ENCODE data around the gene EIF3I.

The EIF3I gene

GRCh38 chr1:32216566-32216965 lies 5.6 kb upstream of the EIF3I start:
- FAIRE-seq (no peak), DNase-seq (ENCODE audit: insufficient read length) (no peak)
- TF ChIP-seq POLR2AphosphoS5 (IDR thresholded peaks at IDR 0.05; ENCODE audit: low read depth, low read length) (no peak), TAF1 (IDR thresholded peaks at IDR 0.05; ENCODE audit: borderline replicate concordance, low read depth, low read length) (no peak), POLR2A (IDR thresholded peaks at IDR 0.05; ENCODE audit: low read depth, low read length) (no peak)

GRCh38 chr1:32219022-32219421 lies 3.2 kb upstream of the EIF3I start:
- TF ChIP-seq POLR2A (IDR thresholded peaks at IDR 0.05; ENCODE audit: low read depth, low read length) (no peak), TAF1 (IDR thresholded peaks at IDR 0.05; ENCODE audit: borderline replicate concordance, low read depth, low read length) (no peak), POLR2AphosphoS5 (IDR thresholded peaks at IDR 0.05; ENCODE audit: low read depth, low read length) (no peak)
- FAIRE-seq = no peak
- no peak for DNase-seq (ENCODE audit: insufficient read length)

DNA sequence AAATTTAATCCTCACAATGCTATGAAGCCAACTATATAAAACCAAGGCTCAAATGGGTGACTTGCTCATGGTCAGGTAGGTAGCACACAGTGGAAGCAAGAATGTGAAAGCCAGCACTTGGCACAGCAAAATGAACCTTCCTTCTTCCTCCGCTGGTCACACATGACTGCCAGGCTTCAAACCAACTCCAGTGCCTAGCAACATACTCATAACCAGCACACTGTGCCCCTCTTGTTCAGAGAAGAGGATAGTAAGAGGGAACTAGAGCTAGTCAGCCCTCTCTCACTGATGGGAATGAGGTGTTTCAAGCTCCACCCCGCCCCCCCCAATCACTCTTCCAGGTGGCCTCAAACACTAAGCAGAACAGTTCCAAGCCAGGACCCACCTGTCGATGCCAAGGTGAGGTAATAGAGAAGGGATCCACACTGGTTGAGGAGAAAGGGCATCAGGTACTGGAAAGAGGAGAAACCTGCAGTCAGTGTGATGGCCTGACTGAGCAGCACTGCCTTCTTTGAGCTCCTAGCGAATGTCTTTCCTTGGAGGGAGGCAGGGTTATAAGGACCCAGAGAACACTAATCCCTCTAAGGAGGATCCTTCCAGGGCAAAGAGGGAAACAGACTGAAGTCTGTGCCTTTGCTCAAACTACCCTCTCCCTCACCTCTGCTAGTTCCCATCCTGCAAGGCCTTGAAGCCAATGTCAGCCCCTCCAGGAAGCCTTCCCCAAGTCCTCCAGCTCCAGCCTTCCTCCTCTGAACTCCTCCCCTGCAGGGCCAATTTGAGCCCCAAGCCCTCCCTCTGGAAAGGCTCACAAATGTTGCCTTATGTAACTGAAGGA lies 1.2 kb upstream of the EIF3I start:
- FAIRE-seq (no peak), DNase-seq (ENCODE audit: insufficient read length) (no peak)
- no peak for TF ChIP-seq TAF1 (IDR thresholded peaks at IDR 0.05; ENCODE audit: borderline replicate concordance, low read depth, low read length)
- TF ChIP-seq POLR2A (IDR thresholded peaks at IDR 0.05; ENCODE audit: low read depth, low read length) = no peak
- no peak for TF ChIP-seq POLR2AphosphoS5 (IDR thresholded peaks at IDR 0.05; ENCODE audit: low read depth, low read length)

DNA sequence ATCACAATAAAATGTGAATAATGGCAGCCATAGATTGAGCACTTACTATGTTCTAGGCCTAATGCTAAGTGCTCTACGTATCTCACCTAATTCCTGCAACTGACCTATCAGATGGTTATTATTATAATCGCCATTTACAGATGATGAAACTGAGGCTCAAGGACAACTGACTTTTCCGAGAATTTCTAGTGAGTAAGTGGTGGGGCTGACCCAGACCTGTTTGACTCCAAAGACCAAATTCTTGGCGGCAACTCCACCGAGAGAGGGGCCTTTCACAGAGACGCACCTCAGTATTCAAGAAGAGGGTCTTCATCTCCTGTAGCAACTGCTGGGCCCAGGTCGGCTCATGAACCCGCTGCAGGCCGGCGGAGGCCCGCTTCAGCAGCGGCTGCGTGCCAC lies 627 bp upstream of the EIF3I start:
- DNase-seq (ENCODE audit: insufficient read length) (no peak), FAIRE-seq (no peak)
- no peak for TF ChIP-seq TAF1 (IDR thresholded peaks at IDR 0.05; ENCODE audit: borderline replicate concordance, low read depth, low read length)
- TF ChIP-seq POLR2A (IDR thresholded peaks at IDR 0.05; ENCODE audit: low read depth, low read length) = no peak

DNA sequence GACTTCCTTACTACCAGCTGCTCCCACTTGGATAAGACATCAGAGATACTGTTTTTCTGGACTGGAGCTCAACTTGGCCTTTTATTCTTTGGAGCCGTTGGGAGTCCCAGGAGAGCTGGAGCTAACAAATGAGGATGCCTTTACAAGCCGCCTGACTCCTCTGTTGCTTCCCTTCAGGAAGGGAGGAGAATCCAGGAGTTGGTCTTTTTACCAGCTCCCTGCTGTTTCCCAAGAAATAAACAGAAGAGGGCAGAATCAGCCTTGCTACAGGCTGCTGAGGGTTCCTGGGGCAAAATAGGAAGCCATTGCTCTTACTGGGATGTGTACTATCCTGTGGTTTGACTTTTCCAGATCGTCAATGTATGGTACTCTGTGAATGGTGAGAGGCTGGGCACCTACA lies 1.5 kb downstream of the EIF3I start:
- TF ChIP-seq TAF1 (IDR thresholded peaks at IDR 0.05; ENCODE audit: borderline replicate concordance, low read depth, low read length) = no peak
- TF ChIP-seq POLR2A (IDR thresholded peaks at IDR 0.05; ENCODE audit: low read depth, low read length) = no peak
- no peak for TF ChIP-seq POLR2AphosphoS5 (IDR thresholded peaks at IDR 0.05; ENCODE audit: low read depth, low read length)
- no peak for FAIRE-seq
- DNase-seq (ENCODE audit: insufficient read length) = no peak

GRCh38 chr1:32224285-32224684 lies 2.1 kb downstream of the EIF3I start:
- DNase-seq (ENCODE audit: insufficient read length) (no peak), FAIRE-seq (no peak)
- no peak for TF ChIP-seq POLR2AphosphoS5 (IDR thresholded peaks at IDR 0.05; ENCODE audit: low read depth, low read length)
- TF ChIP-seq POLR2A (IDR thresholded peaks at IDR 0.05; ENCODE audit: low read depth, low read length) = no peak
- no peak for TF ChIP-seq TAF1 (IDR thresholded peaks at IDR 0.05; ENCODE audit: borderline replicate concordance, low read depth, low read length)

DNA sequence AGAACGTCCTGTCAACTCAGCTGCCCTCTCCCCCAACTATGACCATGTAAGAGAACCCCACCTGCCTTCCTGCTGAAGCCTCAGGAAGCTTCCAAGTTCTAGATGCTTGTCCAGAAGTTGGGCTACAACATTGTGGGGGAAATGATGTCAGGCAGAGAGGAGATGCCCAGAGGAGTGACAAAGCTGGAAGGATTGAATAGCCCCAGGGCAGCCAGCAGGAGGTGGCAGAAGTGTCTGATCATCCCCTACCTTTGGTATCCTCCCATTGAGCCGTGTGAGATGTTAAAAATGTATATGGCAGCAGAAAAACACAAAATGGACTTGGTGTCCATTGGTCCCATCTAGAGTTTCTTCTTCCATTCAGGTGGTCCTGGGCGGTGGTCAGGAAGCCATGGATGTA lies 6.6 kb downstream of the EIF3I start:
- no peak for FAIRE-seq
- TF ChIP-seq TAF1 (IDR thresholded peaks at IDR 0.05; ENCODE audit: borderline replicate concordance, low read depth, low read length) (no peak), POLR2AphosphoS5 (IDR thresholded peaks at IDR 0.05; ENCODE audit: low read depth, low read length) (no peak), POLR2A (IDR thresholded peaks at IDR 0.05; ENCODE audit: low read depth, low read length) (no peak)

GRCh38 chr1:32231843-32232432 lies 9.7 kb downstream of the EIF3I start:
- DNase-seq (ENCODE audit: insufficient read length) (no peak), FAIRE-seq (no peak)
- TF ChIP-seq TAF1 (IDR thresholded peaks at IDR 0.05; ENCODE audit: borderline replicate concordance, low read depth, low read length) (no peak), POLR2A (IDR thresholded peaks at IDR 0.05; ENCODE audit: low read depth, low read length) (peak; percentile 46), POLR2AphosphoS5 (IDR thresholded peaks at IDR 0.05; ENCODE audit: low read depth, low read length) (peak; percentile 61; the same call in 1 of the 2 replicates)

More for the DNA sequence above, 6.6 kb downstream of the EIF3I start:
- DNase-seq (ENCODE audit: insufficient read length) = no peak

DNA sequence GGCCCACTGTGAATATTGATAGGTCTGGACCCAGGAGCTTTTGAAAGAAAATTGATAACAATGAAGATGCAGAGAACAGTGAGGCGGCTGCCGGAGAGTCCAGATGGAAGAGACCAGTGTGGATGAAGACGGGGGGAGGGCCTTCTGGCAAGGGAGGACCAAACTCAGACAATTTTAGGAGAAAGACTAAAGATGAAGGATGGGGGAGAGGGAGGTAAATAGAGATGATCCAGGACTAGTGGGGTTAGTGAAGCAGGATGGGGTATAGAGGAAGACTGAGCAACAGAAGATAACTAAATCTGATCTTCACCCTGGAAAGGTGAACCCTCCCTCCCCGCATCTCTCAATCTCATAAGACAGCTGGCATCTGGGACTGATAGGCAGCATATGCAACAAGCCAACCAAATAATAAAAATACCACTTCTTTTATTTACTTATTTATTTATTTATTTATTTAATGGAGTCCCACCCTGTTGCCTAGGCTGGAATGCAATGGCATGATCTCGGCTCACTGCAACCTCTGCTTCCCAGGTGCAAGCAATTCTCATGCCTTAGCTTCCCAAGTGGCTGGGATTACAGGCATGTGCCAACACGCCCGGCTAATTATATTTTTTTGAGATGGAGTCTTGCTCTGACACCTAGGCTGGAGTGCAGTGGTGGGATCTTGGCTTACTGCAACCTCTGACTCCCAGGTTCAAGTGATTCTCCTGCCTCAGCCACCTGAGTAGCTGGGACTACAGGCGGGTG lies 10.5 kb downstream of the EIF3I start:
- DNase-seq (ENCODE audit: insufficient read length) (no peak), FAIRE-seq (no peak)
- TF ChIP-seq POLR2AphosphoS5 (IDR thresholded peaks at IDR 0.05; ENCODE audit: low read depth, low read length) (no peak), POLR2A (IDR thresholded peaks at IDR 0.05; ENCODE audit: low read depth, low read length) (no peak), TAF1 (IDR thresholded peaks at IDR 0.05; ENCODE audit: borderline replicate concordance, low read depth, low read length) (no peak)

- FAIRE-seq = no peak
- DNase-seq (ENCODE audit: insufficient read length) = no peak
- TF ChIP-seq POLR2A (IDR thresholded peaks at IDR 0.05; ENCODE audit: low read depth, low read length) = no peak
- no peak for TF ChIP-seq TAF1 (IDR thresholded peaks at IDR 0.05; ENCODE audit: borderline replicate concordance, low read depth, low read length)
- TF ChIP-seq POLR2AphosphoS5 (IDR thresholded peaks at IDR 0.05; ENCODE audit: low read depth, low read length) = no peak
Measured at GRCh38 chr1:32234792-32235191, 12.6 kb downstream of the EIF3I start.

DNA sequence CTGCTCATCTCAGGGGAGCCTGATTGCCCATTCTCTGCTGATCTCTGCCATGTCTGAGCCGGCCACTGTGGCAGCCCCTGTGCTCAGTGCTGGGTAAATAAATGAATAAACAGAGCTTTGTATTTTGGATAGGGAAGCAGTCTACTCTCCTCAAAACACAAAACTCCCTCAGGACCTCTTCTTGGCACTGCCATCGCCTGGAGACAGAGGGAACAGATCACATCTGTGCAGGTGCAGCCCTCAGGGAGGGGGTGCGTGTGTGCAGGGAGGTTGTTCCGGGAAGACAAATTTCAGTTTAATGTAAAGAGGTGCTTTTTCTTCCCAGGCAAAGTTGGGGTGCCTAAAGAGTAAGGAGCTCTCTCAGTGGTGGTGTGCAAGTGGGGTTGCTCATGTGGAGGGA lies 17.1 kb downstream of the EIF3I start:
- no peak for FAIRE-seq
- no peak for DNase-seq (ENCODE audit: insufficient read length)
- TF ChIP-seq TAF1 (IDR thresholded peaks at IDR 0.05; ENCODE audit: borderline replicate concordance, low read depth, low read length) (no peak), POLR2A (IDR thresholded peaks at IDR 0.05; ENCODE audit: low read depth, low read length) (no peak), POLR2AphosphoS5 (IDR thresholded peaks at IDR 0.05; ENCODE audit: low read depth, low read length) (no peak)

All from GM12892 (cell line).